GM18951 (cell line): ENCODE data around the gene RASL11B.

ENCODE experiments used
- POLR2A ChIP-seq: IDR thresholded peaks from 4 replicates; pipeline ENCODE4 v1.6.1; 2011; ENCODE audit warnings: mild to moderate bottlenecking; ENCODE audit not compliant: insufficient read length, insufficient read depth; ENCODE audit errors: extremely low read depth
- in situ Hi-C: fragments of 300-500 bp; cut with MboI; formaldehyde crosslinking; loops from one replicate; pipeline ENCODE4 v1.12.0; 2022; ENCODE audit warnings: low sequenced_read_pairs, mixed read lengths, inconsistent platforms; ENCODE audit not compliant: unreplicated experiment

Gene RASL11B

GRCh38 chr4:52837716-52838558, 24.2 kb upstream of the RASL11B start:
- in situ Hi-C loops: no loop called here
- TF ChIP-seq POLR2A: no peak

GRCh38 chr4:52838729-52839586, 23.2 kb upstream of the RASL11B start:
- no peak for TF ChIP-seq POLR2A
- in situ Hi-C loops: no loop called here

GRCh38 chr4:52840531-52841370, 21.4 kb upstream of the RASL11B start:
- in situ Hi-C loops: no loop called here
- TF ChIP-seq POLR2A: no peak

- TF ChIP-seq POLR2A: no peak
- in situ Hi-C loops: no loop called here
Measured at GRCh38 chr4:52841682-52842456, 20.2 kb upstream of the RASL11B start.

- TF ChIP-seq POLR2A: no peak
- in situ Hi-C loops: no loop called here
Measured at GRCh38 chr4:52842792-52843191, 19.3 kb upstream of the RASL11B start.

GRCh38 chr4:52843351-52843750, 18.8 kb upstream of the RASL11B start:
- in situ Hi-C loops: no loop called here

GRCh38 chr4:52843958-52844357, 18.2 kb upstream of the RASL11B start:
- TF ChIP-seq POLR2A: no peak
- in situ Hi-C loops: no loop called here

More at GRCh38 chr4:52843351-52843750, 18.8 kb upstream of the RASL11B start:
- no peak for TF ChIP-seq POLR2A

- in situ Hi-C loops: no loop called here
- no peak for TF ChIP-seq POLR2A
Measured at GRCh38 chr4:52844596-52844995, 17.5 kb upstream of the RASL11B start.

GRCh38 chr4:52846502-52846901, 15.6 kb upstream of the RASL11B start:
- in situ Hi-C loops: no loop called here

GRCh38 chr4:52848254-52848653, 13.9 kb upstream of the RASL11B start:
- in situ Hi-C loops: no loop called here
- TF ChIP-seq POLR2A: no peak

More at GRCh38 chr4:52846502-52846901, 15.6 kb upstream of the RASL11B start:
- TF ChIP-seq POLR2A: no peak

- in situ Hi-C loops: no loop called here
Measured at GRCh38 chr4:52850406-52851124, 11.6 kb upstream of the RASL11B start.

More at GRCh38 chr4:52850406-52851124, 11.6 kb upstream of the RASL11B start:
- no peak for TF ChIP-seq POLR2A
